Measurements from ENCODE around the gene TNIK. TPM values are rescaled to one million over a fixed set of nuclear protein-coding genes. Genes with fewer than 3 reads are reported as not detected.

Gene TNIK
- polyA plus RNA-seq, 1 donor from 2014 or later: 19.3 TPM

- no peaks in the 10 kb centered on the region for H3K9me3 ChIP-seq (ENCODE audit: low read length)
- TF ChIP-seq CTCF (IDR thresholded peaks at IDR 0.05; ENCODE audit: poor library complexity, severe bottlenecking) (no peak), MXI1 (conservative IDR thresholded peaks at IDR 0.05; ENCODE audit: poor library complexity, severe bottlenecking) (no peak), TAF1 (IDR thresholded peaks at IDR 0.05; ENCODE audit: low read depth) (no peak), REST (IDR thresholded peaks at IDR 0.05; ENCODE audit: borderline replicate concordance) (no peak), EZH2 (IDR thresholded peaks at IDR 0.05; ENCODE audit: borderline replicate concordance, insufficient read depth, low read length, poor library complexity, severe bottlenecking) (no peak), SMC3 (conservative IDR thresholded peaks at IDR 0.05; ENCODE audit: poor library complexity) (no peak), EP300 (conservative IDR thresholded peaks at IDR 0.05; ENCODE audit: poor library complexity, severe bottlenecking) (no peak), RAD21 (conservative IDR thresholded peaks at IDR 0.05) (no peak), POLR2AphosphoS5 (IDR thresholded peaks at IDR 0.05) (no peak)
These were observed 28.3 kb upstream of the TNIK start for GRCh38 chr3:171488479-171488878.

GRCh38 chr3:171487382-171487781, 27.2 kb upstream of the TNIK start:
- H3K9me2 ChIP-seq (ENCODE audit: insufficient read depth, low read length): no peaks in the 10 kb centered on the region
- no peak overlapping the region for H3K27ac ChIP-seq (ENCODE audit: low read length)
- H3K27me3 ChIP-seq (ENCODE audit: insufficient read depth, low read depth, low read length): no peaks in the 10 kb centered on the region
- H3F3A ChIP-seq (ENCODE audit: insufficient read depth, low read length, poor library complexity, severe bottlenecking): no peaks in the 10 kb centered on the region
- H3K36me3 ChIP-seq (ENCODE audit: insufficient read depth, low read length): no peaks in the 10 kb centered on the region
- no peak overlapping the region for H2AFZ ChIP-seq (ENCODE audit: low read depth, low read length)
- no peak overlapping the region for H3K9ac ChIP-seq (ENCODE audit: low read length)
- H3K9me3 ChIP-seq (ENCODE audit: low read length): no peaks in the 10 kb centered on the region
- H4K20me1 ChIP-seq (ENCODE audit: insufficient read depth): no peaks in the 10 kb centered on the region
- no peaks in the 10 kb centered on the region for H3K79me2 ChIP-seq (replicated peaks; ENCODE audit: insufficient read depth, low read length)
- no peak overlapping the region for H3K4me2 ChIP-seq (ENCODE audit: low read length)
- TF ChIP-seq CTCF (IDR thresholded peaks at IDR 0.05; ENCODE audit: poor library complexity, severe bottlenecking): no peak
- TF ChIP-seq SMC3 (conservative IDR thresholded peaks at IDR 0.05; ENCODE audit: poor library complexity): no peak
- no peak for TF ChIP-seq POLR2AphosphoS5 (IDR thresholded peaks at IDR 0.05)
- no peak for TF ChIP-seq REST (IDR thresholded peaks at IDR 0.05; ENCODE audit: borderline replicate concordance)
- TF ChIP-seq MXI1 (conservative IDR thresholded peaks at IDR 0.05; ENCODE audit: poor library complexity, severe bottlenecking): no peak
- TF ChIP-seq EP300 (conservative IDR thresholded peaks at IDR 0.05; ENCODE audit: poor library complexity, severe bottlenecking): no peak
- no peak for TF ChIP-seq EZH2 (IDR thresholded peaks at IDR 0.05; ENCODE audit: borderline replicate concordance, insufficient read depth, low read length, poor library complexity, severe bottlenecking)
- TF ChIP-seq TAF1 (IDR thresholded peaks at IDR 0.05; ENCODE audit: low read depth): no peak
- no peak for TF ChIP-seq RAD21 (conservative IDR thresholded peaks at IDR 0.05)
- no peak overlapping the region for H3K4me3 ChIP-seq (ENCODE audit: low read length)

More at GRCh38 chr3:171488479-171488878, 28.3 kb upstream of the TNIK start:
- H3K9me2 ChIP-seq (ENCODE audit: insufficient read depth, low read length): no peaks in the 10 kb centered on the region
- H3K36me3 ChIP-seq (ENCODE audit: insufficient read depth, low read length): no peaks in the 10 kb centered on the region
- H3K9ac ChIP-seq (ENCODE audit: low read length): no peak overlapping the region
- H4K20me1 ChIP-seq (ENCODE audit: insufficient read depth): no peaks in the 10 kb centered on the region
- H3K27me3 ChIP-seq (ENCODE audit: insufficient read depth, low read depth, low read length): no peaks in the 10 kb centered on the region
- H3F3A ChIP-seq (ENCODE audit: insufficient read depth, low read length, poor library complexity, severe bottlenecking): no peaks in the 10 kb centered on the region
- H3K27ac ChIP-seq (ENCODE audit: low read length): no peak overlapping the region
- no peak overlapping the region for H3K4me3 ChIP-seq (ENCODE audit: low read length)
- no peak overlapping the region for H3K4me2 ChIP-seq (ENCODE audit: low read length)
- H2AFZ ChIP-seq (ENCODE audit: low read depth, low read length): no peak overlapping the region
- no peaks in the 10 kb centered on the region for H3K79me2 ChIP-seq (replicated peaks; ENCODE audit: insufficient read depth, low read length)
